GM21619 (cell line): ENCODE data around the gene LGI4.
"Not testable (repeated sequence)": the region's sequence is repeated elsewhere in the genome, so short reads cannot be mapped to it uniquely, and the experiment has no call there.

Experiments used
- ATAC-seq: cut with Tn5 transposase; IDR thresholded peaks from one replicate; pipeline ENCODE4 v1.9.1; 2021; ENCODE audit not compliant: unreplicated experiment

LGI4 gene

DNA sequence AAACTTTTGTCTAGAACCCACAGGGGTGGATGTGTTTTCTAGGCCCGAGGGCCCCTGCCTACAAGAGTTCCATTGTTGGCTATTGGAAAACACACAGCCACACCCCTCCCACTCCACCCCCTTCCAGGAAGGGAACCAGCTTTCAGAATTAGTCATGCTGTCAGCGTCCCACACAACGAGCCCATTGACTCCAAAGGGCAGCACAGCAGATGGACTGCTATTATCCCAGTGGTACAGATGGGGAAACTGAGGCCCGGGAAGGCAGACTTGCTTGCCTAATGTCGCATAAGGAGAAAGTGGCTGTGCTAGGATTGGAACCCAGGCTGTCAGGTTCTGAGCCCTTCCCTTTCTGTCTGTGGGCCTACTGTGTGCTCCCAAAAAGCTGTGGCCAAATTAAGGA lies 27.3 kb downstream of the LGI4 start:
- no peak for ATAC-seq

DNA sequence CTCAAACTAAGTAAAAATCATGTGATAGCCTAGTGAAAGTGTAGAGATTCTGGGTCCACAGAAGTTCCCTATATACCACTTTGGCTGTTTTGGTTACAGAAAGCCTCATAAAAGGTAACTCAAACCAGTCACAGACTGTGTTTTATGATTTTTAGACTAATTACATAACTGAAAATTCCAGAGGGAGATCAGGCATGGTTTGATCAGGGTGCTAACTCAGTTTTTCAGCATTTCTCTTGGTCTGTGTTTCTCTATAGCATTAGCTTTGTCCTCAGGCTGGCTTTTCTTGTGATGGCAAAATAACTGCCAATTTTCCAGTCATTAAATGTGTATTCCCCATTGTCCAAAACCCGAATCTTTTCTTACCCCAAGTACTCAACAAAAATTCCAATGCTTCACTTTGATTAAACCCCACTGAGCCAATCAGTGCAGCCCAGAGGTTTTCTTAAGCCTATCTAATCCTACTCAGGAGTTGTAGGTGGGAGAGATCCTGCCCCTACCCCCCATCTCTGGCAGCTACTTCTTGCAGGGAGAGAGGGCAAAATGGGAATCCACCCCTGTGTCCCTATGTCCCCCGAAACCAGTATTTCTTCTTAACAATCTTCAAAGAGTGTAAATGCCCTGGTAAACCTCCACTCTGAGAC lies 27.8 kb downstream of the LGI4 start:
- no peak for ATAC-seq

DNA sequence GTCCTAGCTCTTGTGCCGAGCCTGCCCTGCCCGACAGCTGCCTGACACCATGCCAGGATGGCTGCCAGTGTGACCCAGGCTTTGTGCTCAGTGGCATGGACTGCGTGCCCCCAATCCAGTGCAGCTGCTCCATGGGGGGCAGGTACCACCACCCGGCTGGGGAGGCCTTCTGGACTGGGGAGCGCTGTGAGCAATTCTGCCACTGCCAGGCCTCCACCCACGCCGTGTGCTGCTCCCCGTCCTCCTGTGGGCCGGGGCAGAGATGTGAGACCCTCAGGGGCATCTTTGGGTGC lies 28.6 kb downstream of the LGI4 start:
- no peak for ATAC-seq

DNA sequence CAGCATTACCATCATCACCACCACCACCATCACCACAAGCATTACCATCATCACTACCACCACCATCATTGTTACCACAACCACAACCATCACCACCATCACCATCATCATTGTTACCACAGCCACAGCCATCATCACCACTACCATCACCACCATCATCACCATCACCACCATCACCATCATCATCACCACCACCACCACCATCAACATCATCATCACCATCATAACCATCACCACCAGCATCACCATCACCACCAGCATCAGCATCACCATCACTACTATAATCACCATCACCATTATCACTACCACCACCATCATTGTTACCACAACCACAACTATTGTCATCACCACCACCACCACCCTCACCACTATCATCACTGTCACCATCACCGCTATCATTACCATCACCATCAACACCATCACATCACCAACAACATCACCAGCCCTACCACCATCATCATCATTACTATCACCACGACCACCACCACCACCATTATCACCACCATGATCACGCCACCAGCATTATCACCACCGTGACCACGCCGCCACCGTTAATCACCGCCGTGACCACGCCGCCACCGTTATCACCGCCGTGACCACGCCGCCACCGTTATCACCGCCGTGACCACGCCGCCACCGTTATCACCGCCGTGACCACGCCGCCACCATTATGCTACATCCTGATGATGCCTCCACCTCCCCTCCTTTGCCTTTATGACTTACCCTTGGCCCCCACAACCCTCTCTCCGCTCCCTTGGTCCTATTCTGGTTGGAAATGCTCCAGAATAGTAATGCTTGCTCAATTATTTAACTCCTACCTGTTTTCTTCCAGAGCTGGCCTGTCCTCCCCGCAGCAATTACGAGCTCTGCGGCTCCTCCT lies 29.2 kb downstream of the LGI4 start:
- ATAC-seq = no peak

DNA sequence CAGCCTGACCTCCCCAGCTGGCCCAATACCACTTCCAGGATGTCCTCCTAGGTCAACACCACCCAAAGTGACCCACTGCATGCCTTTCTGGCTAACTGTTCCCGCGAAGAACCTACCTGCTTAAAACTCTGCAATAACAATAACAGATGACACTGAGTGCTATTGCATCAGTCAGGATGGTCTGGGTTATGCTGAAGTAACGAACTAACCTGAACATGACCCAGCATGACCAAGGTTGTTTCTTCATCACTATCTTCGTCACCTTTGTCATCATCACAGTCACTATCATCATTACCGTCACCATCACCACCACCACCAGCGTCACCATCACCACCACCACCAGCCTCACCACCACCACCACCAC lies 29.8 kb downstream of the LGI4 start:
- no peak for ATAC-seq

DNA sequence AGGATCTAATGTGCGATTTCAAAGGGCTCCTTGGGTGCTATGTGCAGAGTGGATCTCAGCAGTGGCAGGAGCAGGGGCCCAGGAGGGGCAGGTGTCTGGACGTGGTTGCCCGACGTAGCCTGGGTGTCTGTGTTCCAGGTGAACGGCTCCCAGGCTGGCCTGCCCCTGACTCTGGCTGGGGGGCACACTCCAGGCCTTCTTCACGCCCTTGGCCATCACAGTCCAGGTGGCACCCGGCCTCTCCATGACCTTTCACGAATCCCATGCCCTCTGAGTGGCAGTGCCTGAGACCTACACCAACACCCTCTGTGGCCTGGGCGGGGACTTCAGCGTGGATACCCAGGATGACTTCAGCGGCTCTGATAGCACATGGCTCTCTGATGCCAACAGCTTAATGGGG lies 30.5 kb downstream of the LGI4 start:
- ATAC-seq = no peak

DNA sequence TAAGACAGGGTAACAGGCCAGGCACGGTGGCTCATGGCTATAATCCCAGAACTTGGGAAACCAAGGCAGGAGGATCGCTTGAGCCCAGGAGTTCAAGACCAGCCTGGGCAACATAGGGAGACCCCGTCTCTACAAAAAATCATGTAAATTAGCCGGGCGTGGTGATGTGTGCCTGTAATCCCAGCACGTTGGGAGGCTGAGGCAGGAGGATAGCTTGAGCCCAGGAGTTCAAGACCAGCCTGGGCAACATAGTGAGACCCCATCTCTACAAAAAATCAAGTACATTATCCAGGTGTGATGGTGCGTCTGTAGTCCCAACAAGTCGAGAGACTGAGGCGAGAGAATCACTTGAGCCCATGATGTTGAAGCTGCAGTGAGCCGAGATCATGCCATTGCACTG lies 31.2 kb downstream of the LGI4 start:
- ATAC-seq = not testable (repeated sequence)

DNA sequence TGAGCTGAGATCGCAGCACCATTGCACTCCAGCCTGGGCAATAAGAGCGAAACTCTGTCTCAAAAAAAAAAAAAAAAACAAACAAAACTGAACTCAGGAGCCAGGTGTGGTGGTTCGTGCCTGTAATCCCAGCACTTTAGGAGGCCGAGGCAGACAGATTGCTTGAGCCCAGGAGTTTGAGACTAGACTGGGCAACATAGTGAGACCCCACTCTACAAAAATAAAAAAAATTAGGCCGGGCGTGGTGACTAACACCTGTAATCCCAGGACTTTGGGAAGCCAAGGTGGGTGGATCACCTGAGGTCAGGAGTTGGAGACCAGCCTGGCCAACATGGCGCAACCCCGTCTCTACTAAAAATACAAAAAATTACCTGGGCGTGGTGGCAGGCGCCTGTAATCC lies 32.9 kb downstream of the LGI4 start:
- ATAC-seq = not testable (repeated sequence)

DNA sequence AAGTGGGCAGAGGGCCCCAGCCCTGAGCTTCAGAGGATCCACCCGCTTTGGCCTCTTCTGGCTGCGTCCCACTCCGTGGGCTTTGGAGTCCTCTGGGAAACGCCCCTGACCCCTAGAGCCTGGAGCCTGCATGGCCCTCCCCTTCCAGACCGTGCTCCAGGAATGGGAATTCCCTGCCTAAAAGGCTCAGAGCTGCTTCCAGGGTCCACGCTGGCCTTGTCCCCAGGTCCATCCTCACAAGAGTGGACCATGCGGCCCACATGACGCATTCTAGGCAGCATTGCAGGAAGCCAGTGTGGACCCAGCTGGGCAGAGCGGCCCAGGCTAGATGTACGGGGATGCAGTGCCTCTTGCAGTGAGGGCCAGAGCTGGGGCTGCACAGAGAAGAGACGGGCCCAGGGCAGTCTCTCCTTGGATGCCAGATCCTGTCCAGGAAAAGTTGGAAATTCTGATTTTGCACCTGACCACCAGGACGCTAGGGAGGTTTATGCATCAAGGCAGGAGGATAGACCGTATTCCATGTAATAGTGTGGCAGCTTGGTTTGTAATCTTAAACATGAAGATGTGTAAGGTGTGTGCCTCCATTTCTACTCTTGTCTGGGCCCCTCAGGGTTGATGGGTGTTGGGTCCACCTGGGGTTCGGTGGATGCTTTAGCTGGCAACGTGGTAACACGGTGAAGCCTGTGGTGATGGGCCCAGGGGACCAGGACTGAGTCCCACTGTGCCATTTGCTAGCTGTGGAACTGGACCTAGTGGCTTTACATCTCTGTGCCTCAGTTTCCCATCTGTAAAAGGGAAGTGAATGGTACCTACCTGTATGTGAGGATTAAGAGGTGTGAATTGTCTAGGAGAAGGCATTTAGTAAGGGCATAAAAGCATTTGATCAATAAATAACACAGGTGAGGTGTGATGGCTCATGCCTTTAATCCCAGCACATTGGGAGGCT lies 34.0 kb downstream of the LGI4 start:
- ATAC-seq = no peak

DNA sequence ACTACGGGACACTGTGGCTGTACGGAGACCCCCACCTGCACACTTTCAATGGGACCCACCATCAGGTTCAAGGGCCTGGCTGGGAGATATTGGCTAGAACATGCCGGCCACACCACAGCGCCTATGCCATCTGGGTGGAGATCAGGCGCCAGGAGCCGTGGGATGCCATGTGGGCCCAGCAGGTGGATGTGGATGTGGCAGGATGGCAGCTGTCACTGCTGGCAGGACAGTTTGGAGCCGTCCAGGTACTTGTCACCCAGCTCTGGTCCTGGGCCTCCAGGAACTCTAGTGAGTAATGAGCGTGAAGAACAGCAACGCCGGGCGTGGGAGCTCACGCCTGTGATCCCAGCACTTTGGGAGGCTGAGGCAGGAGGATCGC lies 35.0 kb downstream of the LGI4 start:
- no peak for ATAC-seq

DNA sequence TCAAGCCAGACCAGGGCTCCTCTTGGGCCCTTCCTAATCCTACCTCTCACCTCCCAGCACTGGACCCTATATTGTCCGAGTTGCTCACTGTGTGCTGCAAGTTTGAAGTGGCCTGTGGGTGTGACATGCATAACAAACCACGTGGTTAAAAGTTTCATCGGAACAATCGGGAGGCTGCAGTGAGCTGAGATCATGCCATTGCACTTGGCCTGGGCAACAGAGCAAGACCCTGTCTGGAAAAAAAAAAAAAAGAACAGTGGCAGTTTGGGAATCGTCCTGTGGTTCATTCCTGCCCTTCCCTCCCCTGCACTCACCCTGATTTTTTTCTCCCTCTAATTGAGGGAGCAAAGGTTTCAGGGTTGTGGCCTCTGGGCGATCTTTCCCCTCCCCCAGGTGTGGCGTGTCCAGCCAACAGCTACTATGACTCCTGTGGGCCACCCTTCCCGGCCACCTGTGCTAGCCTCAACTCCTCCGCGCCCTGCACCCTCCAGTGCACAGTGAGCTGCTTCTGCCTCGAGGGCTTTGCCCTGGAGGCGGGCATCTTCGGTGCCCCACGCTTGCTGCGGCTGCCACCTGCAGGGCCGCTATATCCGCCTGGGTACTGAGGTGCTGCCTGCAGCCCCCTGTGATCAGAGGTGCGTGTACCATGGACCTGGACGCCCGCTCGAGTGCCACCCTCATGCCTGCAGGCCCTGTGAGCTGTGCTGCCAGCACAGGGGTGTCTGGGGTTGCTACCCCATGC lies 35.5 kb downstream of the LGI4 start:
- ATAC-seq = no peak

DNA sequence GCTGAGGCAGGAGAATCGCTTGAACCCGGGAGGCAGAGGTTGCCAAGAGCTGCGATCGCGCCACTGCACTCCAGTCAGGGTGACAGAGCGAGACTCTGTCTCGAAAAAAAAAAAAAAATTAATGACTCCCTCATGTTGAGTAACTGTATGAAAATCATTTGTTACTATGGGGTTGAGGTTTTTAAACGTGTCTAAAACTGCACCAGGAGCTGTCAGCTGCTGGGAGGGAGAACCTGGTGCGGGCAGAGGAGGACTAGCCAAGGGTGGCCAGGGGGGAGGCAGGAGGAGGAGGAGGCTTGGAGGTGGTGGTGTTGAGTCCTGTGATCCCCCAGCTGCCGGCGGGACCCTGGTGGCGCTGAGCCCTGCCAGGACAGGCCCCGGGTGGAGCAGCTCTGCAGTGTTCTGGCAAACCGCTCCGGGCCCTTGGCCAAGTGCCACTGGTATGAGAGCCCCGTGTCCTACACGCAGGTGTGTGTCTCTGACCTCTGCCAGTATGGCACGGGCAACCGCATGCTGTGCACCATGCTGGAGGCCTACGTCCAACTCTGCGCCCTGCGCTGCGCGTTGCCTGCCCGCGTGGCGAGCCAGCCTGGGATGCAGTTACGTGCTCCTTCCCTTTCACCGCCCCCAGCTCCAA lies 36.3 kb downstream of the LGI4 start:
- ATAC-seq = no peak

DNA sequence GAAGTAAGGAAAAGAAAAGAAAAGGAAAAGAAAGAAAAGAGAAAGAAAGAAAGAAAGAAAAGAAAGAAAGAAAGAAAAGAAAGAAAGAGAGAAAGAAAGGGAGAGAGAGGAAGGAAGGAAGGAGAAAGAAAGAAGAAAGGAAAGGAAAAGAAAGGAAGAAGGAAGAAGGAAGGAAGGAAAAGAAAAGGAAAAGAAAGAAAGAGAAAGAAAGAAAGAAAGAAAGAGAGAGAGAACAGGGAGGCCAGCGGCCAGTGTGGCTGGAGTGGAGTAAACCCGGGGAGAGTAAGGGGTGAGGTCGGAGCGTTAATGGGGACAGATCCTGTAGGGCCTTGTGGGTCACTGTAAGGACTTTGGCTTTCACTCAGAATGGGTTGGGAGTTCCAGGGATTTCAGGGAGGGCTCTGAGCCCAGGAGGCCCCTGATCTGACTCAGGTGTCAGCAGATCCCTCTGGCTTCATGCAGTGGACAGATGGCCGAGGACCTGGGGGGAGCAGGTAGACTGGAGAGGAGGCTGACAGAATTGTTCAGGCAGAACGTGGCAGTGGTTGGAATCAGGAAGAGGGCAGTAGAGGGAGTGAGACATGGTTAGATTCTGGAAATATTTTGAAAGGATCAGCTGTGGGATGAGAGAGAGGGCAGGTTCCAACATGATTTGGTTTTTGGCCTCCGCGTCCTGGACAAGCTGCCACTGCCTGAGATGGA lies 39.0 kb downstream of the LGI4 start:
- ATAC-seq = no peak

DNA sequence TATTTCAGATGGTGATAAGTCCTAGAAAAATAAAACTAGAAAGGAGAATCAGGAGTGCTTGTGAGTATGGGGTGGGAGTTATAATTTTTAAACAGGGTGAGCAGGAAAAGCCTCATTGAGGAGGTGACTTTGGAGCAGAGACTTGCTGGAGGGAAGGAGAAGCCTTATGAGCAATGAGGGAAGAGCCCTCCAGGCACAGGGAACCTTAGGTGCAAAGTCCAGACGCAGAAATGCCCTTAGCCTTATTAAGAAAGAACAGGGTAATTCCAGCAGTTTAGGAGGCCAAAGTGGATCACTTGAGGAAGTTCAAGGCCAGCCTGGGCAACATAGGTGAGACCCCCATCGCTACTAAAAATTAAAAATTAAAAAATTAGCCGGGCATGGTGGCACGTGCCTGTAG lies 40.2 kb downstream of the LGI4 start:
- no peak for ATAC-seq

DNA sequence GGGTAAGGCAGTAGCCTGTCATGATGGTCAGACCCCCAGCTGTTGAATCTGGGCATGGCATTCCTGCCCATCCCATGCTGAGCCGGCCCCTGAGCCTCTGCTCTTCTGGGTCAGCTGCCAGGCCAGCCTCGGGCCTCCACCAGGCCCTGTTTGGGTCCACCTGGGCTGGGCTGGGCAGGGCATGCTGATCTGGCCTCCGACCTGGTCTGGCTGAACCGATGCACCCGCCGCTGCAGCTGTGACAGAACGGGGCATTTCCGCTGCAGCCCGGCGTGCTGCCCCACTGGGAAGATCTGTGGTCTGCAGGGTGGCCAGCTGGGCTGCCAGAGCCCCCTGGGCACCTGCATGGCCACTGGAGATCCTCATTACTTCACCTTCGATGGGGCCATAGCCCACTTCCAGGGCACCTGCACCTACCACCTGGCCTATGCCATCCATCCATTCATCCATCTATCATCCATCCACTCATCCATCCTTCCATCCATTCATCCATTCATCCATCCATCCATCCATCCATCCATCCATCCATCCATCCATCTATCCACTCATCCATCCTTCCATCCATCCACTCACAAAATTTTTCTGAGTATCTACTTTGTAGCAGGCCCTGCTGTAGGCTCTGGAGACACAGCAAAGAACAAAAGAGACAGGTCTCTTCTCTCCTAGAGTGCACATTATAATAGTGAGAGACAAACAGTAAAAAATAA lies 40.8 kb downstream of the LGI4 start:
- ATAC-seq = no peak

DNA sequence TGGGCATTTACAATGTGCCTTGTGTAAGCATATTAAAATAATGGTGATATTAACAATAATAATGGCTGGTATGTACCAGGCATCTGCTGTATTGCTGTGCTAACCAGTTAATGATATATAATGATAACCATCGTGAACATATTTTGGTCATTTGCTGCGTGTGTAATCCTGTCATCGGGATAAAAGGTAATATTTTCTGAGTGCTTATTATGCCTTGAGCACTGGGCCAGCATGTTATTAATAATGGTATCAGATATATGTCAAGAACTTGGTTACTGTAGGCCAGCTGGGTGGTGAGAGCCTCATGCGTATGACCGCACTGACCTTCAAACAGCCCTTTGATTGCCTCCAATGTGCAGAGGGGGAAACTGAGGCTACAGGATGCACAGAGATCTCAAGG lies 41.4 kb downstream of the LGI4 start:
- ATAC-seq = no peak

DNA sequence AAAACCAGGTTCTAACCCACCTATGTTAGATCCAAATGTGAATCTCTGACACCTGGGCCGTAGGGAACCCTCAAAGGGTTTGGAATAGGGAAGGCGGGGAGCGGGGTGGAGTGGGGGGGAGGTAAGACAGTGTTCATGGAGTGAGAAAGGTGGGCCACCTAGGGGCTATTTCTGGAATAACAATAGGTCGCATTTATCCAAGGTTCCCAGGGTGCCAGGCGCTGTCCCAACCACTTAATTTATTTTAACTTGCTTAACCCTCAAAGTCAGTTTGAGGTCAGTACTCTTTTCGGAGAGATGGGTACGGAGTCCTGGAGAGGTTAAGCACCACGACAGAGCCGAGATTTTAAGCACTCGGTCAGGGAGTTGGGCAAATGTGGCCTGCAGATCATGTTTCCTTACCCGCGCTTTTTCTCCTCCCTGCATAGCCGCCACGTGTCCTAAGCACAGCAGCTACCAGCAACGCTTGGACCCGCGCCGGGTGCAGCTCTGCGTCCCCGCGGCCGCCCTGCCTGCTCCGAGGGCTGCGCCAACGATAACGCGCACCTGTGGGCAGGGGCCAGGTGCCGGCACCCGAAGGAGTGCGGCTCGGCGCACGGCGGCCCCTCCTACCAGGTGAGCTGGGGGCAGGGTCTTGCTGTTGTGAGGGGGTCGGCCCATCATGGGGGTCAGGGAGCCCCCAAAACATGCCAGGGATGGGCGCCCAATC lies 44.2 kb downstream of the LGI4 start:
- ATAC-seq = no peak

DNA sequence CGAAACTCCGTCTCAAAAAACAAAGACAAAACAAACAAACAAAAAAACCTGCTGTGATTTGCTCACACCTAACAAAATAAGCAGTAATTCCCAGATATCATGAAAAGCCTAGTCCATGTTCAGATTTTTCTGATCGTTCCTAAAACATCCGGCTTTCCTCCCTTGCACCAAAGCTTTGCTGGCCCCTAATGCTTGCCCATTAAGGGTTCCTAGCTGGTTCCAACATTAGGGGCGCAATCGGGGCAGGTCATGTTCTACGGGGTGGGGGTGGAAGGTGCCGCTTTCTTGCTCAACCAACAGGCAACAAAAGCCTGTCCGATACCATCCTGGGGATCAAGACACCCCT lies 44.7 kb downstream of the LGI4 start:
- ATAC-seq = no peak

DNA sequence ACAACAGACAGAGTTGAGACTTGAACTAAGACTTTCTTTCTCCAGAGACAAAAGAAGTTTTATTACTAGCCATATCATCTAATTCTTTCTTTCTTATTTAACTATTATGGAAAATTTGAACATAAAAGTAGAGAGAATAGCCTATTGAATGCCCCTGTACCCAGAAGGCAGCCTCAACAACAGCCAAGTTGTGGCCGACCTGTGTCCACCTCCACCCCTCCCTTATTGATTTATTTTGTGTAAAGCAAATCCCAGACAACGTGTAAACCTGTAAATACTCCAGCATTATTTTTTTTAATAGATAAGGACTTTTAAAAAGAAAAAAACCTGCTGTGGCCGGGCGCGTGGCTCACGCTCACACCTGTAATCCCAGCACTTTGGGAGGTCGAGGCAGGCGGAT lies 45.3 kb downstream of the LGI4 start:
- no peak for ATAC-seq
